ENCODE results near the gene RAB6B. TPM values are rescaled to one million over a fixed set of nuclear protein-coding genes. Genes with fewer than 3 reads are reported as not detected.

Gene RAB6B
- total RNA-seq, 1 experiment from 2014 or later, result 18.0 TPM

DNA sequence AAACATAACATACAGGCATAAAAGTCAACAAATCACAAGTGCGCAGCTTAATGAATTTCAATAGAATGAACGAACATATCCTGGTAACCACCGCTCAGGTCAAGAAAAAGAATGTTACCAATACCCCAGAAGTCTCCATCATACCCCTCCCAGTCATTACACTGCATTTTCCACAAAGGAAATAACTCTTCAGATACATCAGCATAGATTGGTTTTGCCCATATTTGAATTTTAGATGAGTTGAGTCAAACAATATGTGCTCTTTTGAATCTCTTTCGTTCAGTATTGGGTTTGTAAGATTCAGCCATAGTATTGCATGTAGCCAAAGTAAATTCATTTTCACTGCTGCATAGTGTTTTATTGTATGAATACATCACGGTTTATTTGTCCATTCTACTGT is 6.2 kb upstream of the RAB6B start:
- ATAC-seq (no peak), DNase-seq (ENCODE audit: low spot score) (no peak)
- peaks cover 4% of the 10 kb centered on the region for H3K9me3 Mint-ChIP-seq
- peaks cover 15% of the 10 kb centered on the region for H3K27me3 Mint-ChIP-seq (ENCODE audit: low read depth)
- H3K4me1 Mint-ChIP-seq, result no peaks in the 10 kb centered on the region
- ChIA-PET CTCF (no interaction called here), POLR2A (no interaction called here)
- no peaks in the 10 kb centered on the region for H3K36me3 Mint-ChIP-seq
- no peak overlapping the region for H3K4me3 Mint-ChIP-seq
- TF ChIP-seq SMAD4 (CRISPR knock-in tag; IDR thresholded peaks at IDR 0.05) (no peak), ZBTB21 (CRISPR knock-in tag; IDR thresholded peaks at IDR 0.05; ENCODE audit: borderline replicate concordance) (no peak), E2F5 (CRISPR knock-in tag; IDR thresholded peaks at IDR 0.05) (no peak), SP1 (CRISPR knock-in tag; conservative IDR thresholded peaks at IDR 0.05) (no peak), ZNF263 (CRISPR knock-in tag; IDR thresholded peaks at IDR 0.05; ENCODE audit: low read depth) (no peak), KAT7 (CRISPR knock-in tag; IDR thresholded peaks at IDR 0.05; ENCODE audit: borderline replicate concordance) (no peak), AR (CRISPR knock-in tag; IDR thresholded peaks at IDR 0.05) (no peak), ZMAT4 (CRISPR knock-in tag; IDR thresholded peaks at IDR 0.05) (no peak), ESRRA (CRISPR knock-in tag; IDR thresholded peaks at IDR 0.05; ENCODE audit: borderline replicate concordance) (no peak), CREB1 (CRISPR knock-in tag; IDR thresholded peaks at IDR 0.05) (no peak), NR2C2 (CRISPR knock-in tag; IDR thresholded peaks at IDR 0.05) (no peak)
- TF ChIP-seq, protein P1, sequence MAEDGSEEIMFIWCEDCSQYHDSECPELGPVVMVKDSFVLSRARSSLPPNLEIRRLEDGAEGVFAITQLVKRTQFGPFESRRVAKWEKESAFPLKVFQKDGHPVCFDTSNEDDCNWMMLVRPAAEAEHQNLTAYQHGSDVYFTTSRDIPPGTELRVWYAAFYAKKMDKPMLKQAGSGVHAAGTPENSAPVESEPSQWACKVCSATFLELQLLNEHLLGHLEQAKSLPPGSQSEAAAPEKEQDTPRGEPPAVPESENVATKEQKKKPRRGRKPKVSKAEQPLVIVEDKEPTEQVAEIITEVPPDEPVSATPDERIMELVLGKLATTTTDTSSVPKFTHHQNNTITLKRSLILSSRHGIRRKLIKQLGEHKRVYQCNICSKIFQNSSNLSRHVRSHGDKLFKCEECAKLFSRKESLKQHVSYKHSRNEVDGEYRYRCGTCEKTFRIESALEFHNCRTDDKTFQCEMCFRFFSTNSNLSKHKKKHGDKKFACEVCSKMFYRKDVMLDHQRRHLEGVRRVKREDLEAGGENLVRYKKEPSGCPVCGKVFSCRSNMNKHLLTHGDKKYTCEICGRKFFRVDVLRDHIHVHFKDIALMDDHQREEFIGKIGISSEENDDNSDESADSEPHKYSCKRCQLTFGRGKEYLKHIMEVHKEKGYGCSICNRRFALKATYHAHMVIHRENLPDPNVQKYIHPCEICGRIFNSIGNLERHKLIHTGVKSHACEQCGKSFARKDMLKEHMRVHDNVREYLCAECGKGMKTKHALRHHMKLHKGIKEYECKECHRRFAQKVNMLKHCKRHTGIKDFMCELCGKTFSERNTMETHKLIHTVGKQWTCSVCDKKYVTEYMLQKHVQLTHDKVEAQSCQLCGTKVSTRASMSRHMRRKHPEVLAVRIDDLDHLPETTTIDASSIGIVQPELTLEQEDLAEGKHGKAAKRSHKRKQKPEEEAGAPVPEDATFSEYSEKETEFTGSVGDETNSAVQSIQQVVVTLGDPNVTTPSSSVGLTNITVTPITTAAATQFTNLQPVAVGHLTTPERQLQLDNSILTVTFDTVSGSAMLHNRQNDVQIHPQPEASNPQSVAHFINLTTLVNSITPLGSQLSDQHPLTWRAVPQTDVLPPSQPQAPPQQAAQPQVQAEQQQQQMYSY (CRISPR knock-in tag; IDR thresholded peaks at IDR 0.05), result no peak
- TF ChIP-seq, protein P2, sequence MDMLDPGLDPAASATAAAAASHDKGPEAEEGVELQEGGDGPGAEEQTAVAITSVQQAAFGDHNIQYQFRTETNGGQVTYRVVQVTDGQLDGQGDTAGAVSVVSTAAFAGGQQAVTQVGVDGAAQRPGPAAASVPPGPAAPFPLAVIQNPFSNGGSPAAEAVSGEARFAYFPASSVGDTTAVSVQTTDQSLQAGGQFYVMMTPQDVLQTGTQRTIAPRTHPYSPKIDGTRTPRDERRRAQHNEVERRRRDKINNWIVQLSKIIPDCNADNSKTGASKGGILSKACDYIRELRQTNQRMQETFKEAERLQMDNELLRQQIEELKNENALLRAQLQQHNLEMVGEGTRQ (CRISPR knock-in tag; IDR thresholded peaks at IDR 0.05), result no peak
- TF ChIP-seq, protein P3, sequence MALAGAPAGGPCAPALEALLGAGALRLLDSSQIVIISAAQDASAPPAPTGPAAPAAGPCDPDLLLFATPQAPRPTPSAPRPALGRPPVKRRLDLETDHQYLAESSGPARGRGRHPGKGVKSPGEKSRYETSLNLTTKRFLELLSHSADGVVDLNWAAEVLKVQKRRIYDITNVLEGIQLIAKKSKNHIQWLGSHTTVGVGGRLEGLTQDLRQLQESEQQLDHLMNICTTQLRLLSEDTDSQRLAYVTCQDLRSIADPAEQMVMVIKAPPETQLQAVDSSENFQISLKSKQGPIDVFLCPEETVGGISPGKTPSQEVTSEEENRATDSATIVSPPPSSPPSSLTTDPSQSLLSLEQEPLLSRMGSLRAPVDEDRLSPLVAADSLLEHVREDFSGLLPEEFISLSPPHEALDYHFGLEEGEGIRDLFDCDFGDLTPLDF (CRISPR knock-in tag; IDR thresholded peaks at IDR 0.05), result no peak
- TF ChIP-seq, protein P4, sequence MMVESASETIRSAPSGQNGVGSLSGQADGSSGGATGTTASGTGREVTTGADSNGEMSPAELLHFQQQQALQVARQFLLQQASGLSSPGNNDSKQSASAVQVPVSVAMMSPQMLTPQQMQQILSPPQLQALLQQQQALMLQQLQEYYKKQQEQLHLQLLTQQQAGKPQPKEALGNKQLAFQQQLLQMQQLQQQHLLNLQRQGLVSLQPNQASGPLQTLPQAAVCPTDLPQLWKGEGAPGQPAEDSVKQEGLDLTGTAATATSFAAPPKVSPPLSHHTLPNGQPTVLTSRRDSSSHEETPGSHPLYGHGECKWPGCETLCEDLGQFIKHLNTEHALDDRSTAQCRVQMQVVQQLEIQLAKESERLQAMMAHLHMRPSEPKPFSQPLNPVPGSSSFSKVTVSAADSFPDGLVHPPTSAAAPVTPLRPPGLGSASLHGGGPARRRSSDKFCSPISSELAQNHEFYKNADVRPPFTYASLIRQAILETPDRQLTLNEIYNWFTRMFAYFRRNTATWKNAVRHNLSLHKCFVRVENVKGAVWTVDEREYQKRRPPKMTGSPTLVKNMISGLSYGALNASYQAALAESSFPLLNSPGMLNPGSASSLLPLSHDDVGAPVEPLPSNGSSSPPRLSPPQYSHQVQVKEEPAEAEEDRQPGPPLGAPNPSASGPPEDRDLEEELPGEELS (CRISPR knock-in tag; IDR thresholded peaks at IDR 0.05), result no peak
- TF ChIP-seq, protein P5, sequence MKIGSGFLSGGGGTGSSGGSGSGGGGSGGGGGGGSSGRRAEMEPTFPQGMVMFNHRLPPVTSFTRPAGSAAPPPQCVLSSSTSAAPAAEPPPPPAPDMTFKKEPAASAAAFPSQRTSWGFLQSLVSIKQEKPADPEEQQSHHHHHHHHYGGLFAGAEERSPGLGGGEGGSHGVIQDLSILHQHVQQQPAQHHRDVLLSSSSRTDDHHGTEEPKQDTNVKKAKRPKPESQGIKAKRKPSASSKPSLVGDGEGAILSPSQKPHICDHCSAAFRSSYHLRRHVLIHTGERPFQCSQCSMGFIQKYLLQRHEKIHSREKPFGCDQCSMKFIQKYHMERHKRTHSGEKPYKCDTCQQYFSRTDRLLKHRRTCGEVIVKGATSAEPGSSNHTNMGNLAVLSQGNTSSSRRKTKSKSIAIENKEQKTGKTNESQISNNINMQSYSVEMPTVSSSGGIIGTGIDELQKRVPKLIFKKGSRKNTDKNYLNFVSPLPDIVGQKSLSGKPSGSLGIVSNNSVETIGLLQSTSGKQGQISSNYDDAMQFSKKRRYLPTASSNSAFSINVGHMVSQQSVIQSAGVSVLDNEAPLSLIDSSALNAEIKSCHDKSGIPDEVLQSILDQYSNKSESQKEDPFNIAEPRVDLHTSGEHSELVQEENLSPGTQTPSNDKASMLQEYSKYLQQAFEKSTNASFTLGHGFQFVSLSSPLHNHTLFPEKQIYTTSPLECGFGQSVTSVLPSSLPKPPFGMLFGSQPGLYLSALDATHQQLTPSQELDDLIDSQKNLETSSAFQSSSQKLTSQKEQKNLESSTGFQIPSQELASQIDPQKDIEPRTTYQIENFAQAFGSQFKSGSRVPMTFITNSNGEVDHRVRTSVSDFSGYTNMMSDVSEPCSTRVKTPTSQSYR (CRISPR knock-in tag; IDR thresholded peaks at IDR 0.05), result no peak
- no peak overlapping the region for H3K27ac Mint-ChIP-seq
